Activated effector memory CD4-positive, alpha-beta T cell treated with Interleukin-2 at 50 U/mL for 16 hours (primary cell): ENCODE measurements around the gene TPRG1.

Experiments
- DNase-seq: peaks from one replicate; pipeline ENCODE4 v3.0.0-alpha.2; 2020

Gene TPRG1

DNA sequence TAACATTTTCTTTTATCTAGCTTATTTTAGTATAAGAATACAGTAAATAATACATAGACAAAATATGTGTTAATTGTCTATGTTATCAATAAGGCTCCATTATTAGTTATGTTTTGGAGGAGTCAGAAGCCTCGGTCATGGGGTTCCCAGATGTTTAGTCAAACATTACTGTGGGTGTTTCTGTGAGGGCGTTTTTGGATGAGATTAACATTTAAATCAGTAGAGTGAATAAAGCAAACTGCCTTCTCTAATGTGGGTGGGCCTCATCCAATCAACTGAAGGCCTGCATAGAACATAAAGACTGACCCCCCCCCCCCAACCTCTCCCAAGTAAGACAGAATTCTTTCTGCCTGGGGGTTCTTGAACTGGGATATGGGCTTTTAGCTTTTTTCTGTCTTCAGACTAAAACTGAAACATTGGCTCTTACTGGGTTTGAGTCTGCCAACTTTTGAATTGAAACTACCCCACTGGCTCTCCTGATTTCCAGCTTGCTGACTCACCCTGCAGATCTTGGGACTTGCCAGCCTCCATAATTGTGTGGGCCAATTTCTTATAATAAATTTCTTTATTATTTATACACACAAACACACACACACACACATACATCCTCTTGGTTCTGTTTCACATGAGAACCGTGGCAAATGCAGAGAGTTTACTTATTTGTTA, 192.0 kb downstream of the TPRG1 start:
- DNase-seq = no peak

- no peak for DNase-seq
Observed at GRCh38 chr3:189365609-189366564, 194.1 kb downstream of the TPRG1 start.

DNA sequence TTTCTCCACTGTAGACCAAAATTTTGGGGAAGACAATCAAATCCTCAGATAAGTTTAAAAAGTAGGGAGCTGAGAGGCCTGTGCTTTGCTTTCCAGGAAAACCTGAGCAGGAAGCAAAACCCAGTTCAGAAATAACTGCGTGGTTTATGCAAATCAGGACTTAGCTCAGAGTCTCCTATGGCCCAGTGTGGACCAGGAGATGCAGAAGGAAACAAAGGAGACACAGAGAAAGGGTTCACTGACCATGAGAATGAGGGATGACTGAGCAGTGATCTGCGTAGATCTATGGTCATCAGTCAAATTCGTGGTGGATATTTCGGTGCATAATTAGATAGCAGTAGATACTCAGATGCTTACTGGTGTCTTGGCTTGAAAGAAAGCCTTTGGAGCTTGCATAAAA, 196.6 kb downstream of the TPRG1 start:
- no peak for DNase-seq

DNA sequence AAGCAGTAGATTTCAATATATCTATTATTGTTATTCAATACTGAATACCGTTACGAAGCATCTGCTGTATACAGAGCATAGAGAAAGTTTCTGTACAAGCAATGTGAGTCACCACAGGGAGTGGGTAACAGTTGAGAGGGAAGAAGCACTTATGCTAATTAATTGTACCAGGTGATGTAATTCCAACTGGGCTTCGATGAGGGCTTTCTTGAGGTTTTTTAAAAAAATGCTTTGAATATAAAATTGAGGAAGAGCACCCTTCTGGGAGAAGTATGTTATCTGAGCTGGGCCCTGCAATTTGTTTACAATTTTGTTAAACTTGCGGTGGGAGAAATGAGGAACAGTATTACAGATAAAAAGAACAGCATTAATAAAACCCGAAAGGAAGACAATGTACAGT, 197.9 kb downstream of the TPRG1 start:
- no peak for DNase-seq

GRCh38 chr3:189372243-189372642, 200.5 kb downstream of the TPRG1 start:
- no peak for DNase-seq
